GM18505 (cell line): ENCODE data around the gene GP1BB.

ENCODE experiments used
- ATAC-seq: cut with Tn5 transposase; IDR thresholded peaks from one replicate; pipeline ENCODE4 v1.9.1; 2021; ENCODE audit not compliant: unreplicated experiment
- POLR2A ChIP-seq: IDR thresholded peaks from 4 replicates; pipeline ENCODE4 v1.6.1; 2011; ENCODE audit warnings: borderline replicate concordance; ENCODE audit not compliant: insufficient read depth, insufficient read length; ENCODE audit errors: extremely low read depth

GP1BB gene

DNA sequence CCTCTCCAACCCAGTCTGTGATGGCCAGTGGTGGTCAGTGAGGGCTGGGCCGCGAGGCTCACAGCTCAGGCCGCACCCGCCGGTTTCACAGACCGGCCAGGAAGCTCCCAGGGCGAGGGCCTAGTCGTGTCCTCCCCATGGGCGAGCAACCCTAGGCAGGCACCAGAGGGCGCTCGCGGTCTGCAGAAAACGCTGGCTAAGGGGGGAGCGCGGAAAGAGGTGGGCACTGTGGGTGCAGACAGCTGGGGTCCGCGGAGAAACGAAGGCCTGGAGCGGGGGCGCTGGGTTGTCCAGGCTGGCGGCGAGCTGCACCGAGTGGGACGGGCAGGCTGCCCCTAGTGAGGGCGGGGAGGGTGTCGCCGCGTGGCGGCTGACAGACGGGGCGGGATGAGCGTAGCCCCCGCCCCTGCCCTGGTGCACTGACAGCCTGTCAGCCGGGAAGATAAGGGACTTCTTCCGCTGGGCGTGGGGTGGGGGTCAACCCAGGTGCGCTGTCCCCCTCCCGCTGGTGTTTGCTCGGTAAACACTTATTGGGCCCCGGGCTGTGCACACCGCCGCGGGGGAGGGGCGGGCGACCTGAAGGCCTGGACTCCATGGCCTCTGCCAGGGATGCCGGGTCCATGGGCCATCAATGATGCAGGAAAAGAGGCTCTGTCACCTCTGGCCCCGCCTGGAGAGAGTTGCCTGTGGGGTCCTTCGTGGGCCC lies 7.5 kb downstream of the GP1BB start:
- ATAC-seq: no peak
- no peak for TF ChIP-seq POLR2A

DNA sequence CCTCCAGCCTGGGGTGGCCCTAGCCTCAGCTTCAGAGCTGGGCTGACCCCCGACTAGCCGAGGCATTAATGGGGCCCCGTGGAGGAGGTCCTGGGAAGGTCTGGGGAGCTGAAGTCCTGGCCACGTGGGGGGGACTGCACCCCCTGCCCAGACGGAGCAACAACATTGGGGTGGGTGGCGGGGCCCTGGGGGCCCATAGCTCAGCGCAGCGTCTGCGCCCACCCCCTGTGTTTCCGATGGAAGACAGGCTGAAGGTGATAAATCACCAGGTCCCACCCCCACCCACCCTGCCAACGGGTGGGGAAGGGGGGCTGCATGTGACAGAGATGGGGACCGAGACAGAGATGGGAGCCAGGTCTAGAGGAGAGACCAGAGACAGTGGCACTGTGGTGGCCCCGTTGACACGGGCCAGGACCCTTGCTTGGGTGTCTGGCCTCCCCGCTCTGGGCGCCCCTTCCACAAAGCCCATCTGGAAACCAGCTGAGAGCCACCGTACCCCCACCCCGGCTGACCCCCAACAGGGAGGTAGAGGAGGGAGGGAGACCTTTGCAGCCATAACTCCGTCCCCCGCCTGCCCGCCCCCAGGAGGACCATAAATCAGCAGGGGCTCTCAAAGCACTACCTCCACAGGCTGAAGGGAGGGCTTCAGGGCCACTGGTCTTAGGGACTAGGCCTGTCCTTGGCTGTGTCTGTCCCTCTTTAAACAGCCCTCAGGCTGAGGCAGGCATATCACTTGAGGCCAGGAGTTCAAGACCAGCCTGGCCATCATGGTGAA lies 8.2 kb downstream of the GP1BB start:
- ATAC-seq: no peak
- no peak for TF ChIP-seq POLR2A

DNA sequence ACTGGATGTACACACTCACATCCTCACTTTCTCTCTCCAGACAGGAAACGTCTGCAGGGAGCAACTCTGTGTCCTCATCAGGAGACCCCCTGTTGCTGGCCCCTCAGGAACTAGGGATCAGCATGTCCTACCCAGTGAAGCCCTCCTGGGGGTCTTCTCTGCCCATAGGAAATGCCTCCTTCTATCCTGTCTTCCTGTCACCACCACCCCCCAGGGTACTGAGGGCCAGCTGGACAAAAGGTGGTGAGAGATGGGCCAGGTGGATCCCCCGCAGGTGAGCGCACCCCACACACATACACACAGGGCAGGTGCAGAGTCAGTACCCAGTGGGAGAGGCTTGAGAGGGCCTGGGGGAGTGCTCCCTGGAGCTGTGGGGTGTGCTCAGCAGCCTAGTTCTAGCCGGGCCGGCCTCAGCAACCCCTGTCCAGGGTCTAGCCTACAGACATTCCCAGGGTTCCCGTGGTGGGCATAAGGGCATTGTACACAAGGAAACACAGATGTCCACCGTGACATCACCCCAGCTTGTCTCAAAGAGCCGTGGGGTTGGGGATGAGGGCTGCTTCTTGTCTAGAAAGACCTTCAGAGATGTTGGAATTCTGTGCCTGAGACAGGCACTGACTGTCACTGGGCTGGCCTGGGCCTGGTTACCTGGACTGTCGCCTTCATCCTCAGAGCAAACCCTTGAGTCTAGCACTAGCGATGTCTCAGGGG lies 9.2 kb downstream of the GP1BB start:
- no peak for TF ChIP-seq POLR2A
- no peak for ATAC-seq

DNA sequence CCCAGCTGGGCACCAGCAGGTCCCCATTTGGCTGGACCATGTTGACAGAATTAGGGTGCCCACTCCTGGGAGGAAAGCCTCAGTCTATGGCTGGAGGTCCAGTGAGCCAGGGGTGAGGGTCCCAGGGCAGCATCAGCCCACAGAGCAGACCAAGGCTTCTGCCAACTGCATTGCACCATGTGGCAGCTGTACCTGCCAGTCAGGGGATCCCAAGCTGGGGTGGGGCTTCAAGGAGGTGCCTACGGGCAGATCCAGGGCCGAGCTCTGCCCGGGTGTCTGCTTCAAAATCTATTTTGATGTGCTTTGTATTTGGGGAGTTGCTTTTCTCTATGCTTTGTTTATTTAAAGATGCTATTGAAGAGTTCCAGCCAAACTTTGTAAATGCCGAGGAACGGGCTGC lies 10.4 kb downstream of the GP1BB start:
- no peak for ATAC-seq
- TF ChIP-seq POLR2A: no peak

DNA sequence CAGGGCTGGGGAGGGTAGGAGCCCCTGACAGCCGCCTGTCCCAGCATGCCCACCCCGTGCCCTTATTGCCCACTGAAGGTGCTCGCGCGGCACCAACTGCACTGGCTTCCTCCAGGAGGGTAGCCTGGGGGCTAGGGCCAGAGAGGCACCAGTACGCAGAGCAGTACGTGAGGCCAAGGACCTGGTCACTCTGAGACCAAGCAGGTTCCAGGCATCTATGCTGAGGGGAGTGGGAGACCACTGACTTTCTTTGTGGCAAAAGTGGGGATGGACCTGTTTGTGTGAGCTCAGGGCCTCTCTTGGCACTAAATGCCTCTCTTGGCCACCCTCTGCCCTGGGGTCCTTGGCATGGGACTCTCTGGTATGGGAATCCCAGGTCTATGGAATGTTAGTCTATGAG lies 10.8 kb downstream of the GP1BB start:
- ATAC-seq: no peak
- no peak for TF ChIP-seq POLR2A

DNA sequence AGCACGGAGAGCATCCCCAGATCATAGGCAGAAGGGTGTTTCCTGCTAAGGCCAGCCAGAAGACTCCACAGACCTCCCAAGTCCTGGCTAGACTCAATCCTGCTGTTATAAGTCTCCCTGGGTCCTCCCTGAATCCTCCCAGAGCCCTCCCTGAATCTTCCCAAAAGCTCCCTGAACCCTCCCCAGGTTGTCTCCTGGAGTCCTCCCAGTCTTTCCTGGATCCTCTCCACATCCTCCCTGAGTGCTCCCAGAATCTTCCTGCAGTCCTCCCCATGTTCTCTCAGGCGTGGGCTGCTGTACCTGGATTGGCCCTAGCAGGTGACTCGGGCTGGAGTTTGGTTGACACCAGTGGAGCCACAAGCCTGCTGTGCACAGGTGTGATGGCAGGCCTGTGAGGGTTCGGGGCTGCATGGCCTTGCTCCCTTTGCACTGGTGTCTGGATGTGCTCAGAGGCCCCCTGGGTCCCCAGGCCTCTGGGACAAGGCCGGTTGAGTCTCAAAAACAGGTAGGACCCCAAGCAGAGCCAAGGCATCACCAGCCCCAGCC lies 11.6 kb downstream of the GP1BB start:
- no peak for ATAC-seq
- TF ChIP-seq POLR2A: no peak

DNA sequence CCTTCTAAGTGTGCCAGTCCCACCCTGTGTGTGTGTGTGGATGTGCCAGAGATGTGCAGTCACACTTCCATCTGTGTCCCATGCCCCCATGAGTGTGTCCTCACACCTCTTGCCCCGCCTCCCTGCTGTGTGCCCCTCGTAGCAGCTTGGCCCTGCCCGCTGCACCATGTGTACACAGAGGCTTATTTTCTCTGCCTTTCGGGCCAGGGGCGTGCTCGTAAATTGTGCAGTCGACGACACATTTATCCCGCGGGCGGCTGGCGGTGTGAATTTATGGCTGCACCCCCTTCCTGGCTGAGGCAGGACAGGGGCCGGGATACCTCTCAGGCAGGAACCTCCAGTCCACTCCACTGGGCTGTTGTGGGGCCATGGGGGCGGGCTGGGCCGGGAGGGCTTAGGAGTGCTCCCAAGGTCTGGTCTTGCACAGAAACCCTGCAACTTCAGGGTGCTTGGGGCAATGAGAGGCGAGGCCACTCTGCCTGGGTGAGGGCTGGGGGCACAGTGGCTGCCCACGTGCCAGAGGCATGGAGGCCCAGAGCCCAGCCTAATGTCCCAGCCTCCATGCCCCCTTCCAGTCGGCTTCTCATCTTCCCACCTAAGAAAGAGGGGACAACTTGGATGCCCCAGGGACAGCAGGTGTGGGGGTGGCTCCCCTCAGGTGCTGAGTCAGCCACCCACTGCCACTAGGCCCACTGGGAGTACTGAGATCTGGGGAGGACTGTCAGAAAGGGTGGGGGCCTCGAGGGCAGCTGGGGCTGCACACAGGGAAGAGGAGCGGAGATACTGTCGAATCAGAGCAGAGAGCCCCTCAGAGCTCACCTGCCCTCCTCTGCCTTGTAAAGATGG lies 12.5 kb downstream of the GP1BB start:
- TF ChIP-seq POLR2A: no peak
- ATAC-seq: no peak

DNA sequence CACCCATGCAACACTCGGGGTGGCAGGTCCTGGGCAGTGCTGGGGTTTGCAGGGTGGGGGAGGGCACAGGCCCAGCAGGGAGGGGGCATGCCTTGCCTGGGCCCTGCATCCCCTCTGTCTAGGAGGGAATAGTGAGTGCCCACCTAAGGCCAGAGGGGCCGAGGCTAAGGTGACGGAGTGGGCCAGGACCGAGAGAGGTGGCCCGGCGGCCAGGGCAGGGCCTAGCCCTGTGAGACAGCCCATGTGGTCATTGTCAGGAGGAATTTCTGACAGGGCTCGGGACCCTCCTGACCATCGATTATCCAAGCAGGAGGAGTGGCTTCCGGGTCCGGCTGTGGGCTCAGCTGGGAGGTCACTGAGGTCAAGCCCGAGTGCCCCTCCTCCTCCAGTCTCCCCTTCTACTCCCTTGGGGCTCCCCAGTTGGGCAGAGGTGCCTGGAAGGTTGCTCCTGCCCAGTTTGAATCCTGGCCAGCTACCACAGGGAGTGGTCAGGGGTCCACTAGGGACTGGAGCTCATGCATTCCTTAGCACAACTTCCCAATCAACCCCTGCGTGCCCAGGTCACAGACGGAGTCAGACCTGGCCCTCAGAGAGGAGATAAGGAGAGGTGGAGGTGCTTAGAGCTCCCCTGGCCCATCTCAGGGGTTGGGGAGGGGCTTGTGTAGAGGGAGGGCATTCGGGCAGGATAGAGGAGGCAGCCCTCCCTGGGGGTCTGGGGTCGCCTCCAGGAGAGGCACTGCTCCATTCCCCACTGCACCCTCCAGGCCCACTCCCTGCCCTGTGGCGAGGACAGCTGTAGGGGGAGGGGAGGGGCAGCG lies 14.7 kb downstream of the GP1BB start:
- TF ChIP-seq POLR2A: no peak
- ATAC-seq: no peak

DNA sequence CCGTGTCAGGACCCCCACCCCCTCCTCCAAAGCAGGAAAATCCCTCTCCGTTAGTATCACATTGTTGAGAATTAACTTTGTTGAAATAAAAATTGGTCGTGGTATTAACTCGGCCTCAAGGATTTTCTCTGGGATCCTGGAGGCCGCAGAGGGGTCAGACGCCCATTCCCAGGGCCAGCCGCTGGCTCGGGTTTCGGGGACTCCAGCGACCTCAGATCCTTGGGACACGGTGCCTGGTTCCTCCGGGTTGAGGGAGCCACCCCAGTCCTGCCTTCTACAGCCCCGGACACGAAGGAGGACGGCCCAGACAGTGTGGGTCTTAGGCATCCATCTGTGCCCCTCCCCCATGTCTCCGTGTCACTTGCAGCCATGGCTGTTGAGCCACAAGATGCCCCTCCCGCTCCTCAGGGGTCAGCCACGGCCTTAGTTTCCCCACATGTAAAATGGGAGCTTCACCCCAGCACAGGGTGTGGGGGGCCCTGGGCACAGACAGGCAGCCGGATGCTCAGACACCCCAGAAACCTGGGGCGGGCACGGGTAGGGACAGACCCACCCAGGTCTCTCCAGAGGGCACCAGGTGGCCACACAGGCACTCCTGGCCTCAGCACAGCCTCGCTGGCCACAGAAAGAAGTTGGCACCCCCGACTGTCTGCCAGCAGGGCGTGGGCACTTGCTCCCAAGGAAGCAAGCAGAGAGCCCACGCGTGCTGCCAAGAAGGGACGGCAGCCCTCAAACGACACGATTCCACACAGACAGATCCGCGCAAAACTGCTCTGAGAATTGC lies 15.5 kb downstream of the GP1BB start:
- ATAC-seq: no peak
- TF ChIP-seq POLR2A: no peak

GRCh38 chr22:19739448-19739895 lies 16.1 kb downstream of the GP1BB start:
- no peak for ATAC-seq
- TF ChIP-seq POLR2A: no peak

GRCh38 chr22:19739911-19740449 lies 16.6 kb downstream of the GP1BB start:
- ATAC-seq: no peak

More at GRCh38 chr22:19739911-19740449, 16.6 kb downstream of the GP1BB start:
- no peak for TF ChIP-seq POLR2A
